Measurements from ENCODE around the gene RUNX3.

RUNX3 gene

GRCh38 chr1:24968941-24969585 lies 39.0 kb upstream of the RUNX3 start:
- peaks cover 36% of the 10 kb centered on the region for H3K4me1 ChIP-seq (ENCODE audit: control insufficient read depth, insufficient read depth, low read length)
- no peak overlapping the region for H3K27ac ChIP-seq (ENCODE audit: low read depth, low read length)
- no peaks in the 10 kb centered on the region; the same call in 1 of the 2 replicates for H3K9me3 ChIP-seq (ENCODE audit: control insufficient read depth, insufficient read depth, low read depth, low read length)
- no peak overlapping the region for H3K9ac ChIP-seq (ENCODE audit: low read length)
- H3K4me3 ChIP-seq (ENCODE audit: low read depth, low read length): no peak overlapping the region
- no peaks in the 10 kb centered on the region for H3K27me3 ChIP-seq (ENCODE audit: control insufficient read depth, insufficient read depth, low read length)
- H3K36me3 ChIP-seq (ENCODE audit: control insufficient read depth, insufficient read depth, low read length): no peaks in the 10 kb centered on the region

DNA sequence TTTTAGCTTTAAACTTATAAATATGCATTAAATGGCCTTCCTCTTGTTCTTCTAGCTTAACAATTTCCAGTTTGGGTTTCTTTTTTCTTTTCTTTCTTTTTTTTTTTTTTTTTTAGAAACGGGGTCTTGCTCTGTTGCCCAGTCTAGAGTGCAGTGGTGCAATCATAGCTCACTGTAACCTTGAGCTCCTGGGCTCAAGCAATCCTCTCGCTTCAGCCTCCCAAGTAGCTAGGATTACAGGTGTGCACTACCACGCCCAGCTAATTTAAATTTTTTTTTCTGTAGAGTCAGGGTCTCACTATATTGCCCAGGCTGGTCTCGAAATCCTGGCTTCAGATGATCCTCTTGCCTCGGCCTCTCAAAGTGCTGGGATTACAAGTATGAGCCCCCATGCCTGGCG lies 37.9 kb upstream of the RUNX3 start:
- Histone ChIP-seq H3K36me3 (ENCODE audit: control insufficient read depth, insufficient read depth, low read length) (no peaks in the 10 kb centered on the region), H3K4me1 (ENCODE audit: control insufficient read depth, insufficient read depth, low read length) (peaks cover 33% of the 10 kb centered on the region)

DNA sequence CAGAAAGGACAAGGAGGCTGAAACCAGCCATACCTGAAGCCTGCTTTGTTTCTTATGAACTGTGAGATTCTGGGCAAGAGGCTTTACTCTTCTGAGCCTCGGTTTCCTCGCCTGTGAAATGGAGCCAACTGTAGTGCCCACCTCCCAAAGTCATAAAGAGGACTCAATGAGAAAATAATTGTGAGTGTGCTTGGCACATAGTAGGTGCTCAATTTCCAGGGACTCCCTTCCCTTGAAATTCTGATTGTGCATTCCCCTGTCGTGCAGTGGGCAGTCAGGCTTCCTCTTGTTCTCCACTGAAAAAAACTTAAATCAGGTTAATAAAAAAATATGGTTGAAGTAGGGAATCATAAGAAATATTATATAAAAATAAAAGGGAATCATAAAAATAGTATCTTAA lies 37.5 kb upstream of the RUNX3 start:
- H3K9me3 ChIP-seq (ENCODE audit: control insufficient read depth, insufficient read depth, low read depth, low read length): no peaks in the 10 kb centered on the region
- H3K4me1 ChIP-seq (ENCODE audit: control insufficient read depth, insufficient read depth, low read length): peaks cover 30% of the 10 kb centered on the region

More for the DNA sequence above, 37.9 kb upstream of the RUNX3 start:
- Histone ChIP-seq H3K9me3 (ENCODE audit: control insufficient read depth, insufficient read depth, low read depth, low read length) (no peaks in the 10 kb centered on the region), H3K4me3 (ENCODE audit: low read depth, low read length) (no peak overlapping the region), H3K27me3 (ENCODE audit: control insufficient read depth, insufficient read depth, low read length) (no peaks in the 10 kb centered on the region), H3K27ac (ENCODE audit: low read depth, low read length) (no peak overlapping the region), H3K9ac (ENCODE audit: low read length) (no peak overlapping the region)

GRCh38 chr1:24966724-24967346 lies 36.8 kb upstream of the RUNX3 start:
- Histone ChIP-seq H3K27ac (ENCODE audit: low read depth, low read length) (no peak overlapping the region), H3K36me3 (ENCODE audit: control insufficient read depth, insufficient read depth, low read length) (no peaks in the 10 kb centered on the region), H3K9me3 (ENCODE audit: control insufficient read depth, insufficient read depth, low read depth, low read length) (no peaks in the 10 kb centered on the region), H3K4me1 (ENCODE audit: control insufficient read depth, insufficient read depth, low read length) (peaks cover 22% of the 10 kb centered on the region), H3K27me3 (ENCODE audit: control insufficient read depth, insufficient read depth, low read length) (no peaks in the 10 kb centered on the region), H3K4me3 (ENCODE audit: low read depth, low read length) (no peak overlapping the region), H3K9ac (ENCODE audit: low read length) (no peak overlapping the region)

More for the DNA sequence above, 37.5 kb upstream of the RUNX3 start:
- H3K4me3 ChIP-seq (ENCODE audit: low read depth, low read length): no peak overlapping the region
- H3K27me3 ChIP-seq (ENCODE audit: control insufficient read depth, insufficient read depth, low read length): no peaks in the 10 kb centered on the region
- no peaks in the 10 kb centered on the region for H3K36me3 ChIP-seq (ENCODE audit: control insufficient read depth, insufficient read depth, low read length)
- H3K9ac ChIP-seq (ENCODE audit: low read length): no peak overlapping the region
- no peak overlapping the region for H3K27ac ChIP-seq (ENCODE audit: low read depth, low read length)

- Histone ChIP-seq H3K9me3 (ENCODE audit: control insufficient read depth, insufficient read depth, low read depth, low read length) (no peaks in the 10 kb centered on the region), H3K4me1 (ENCODE audit: control insufficient read depth, insufficient read depth, low read length) (peaks cover 16% of the 10 kb centered on the region), H3K36me3 (ENCODE audit: control insufficient read depth, insufficient read depth, low read length) (no peaks in the 10 kb centered on the region), H3K27me3 (ENCODE audit: control insufficient read depth, insufficient read depth, low read length) (no peaks in the 10 kb centered on the region), H3K27ac (ENCODE audit: low read depth, low read length) (no peak overlapping the region), H3K4me3 (ENCODE audit: low read depth, low read length) (no peak overlapping the region), H3K9ac (ENCODE audit: low read length) (no peak overlapping the region)
These were observed 36.1 kb upstream of the RUNX3 start for GRCh38 chr1:24966121-24966723.

- no peaks in the 10 kb centered on the region for H3K27me3 ChIP-seq (ENCODE audit: control insufficient read depth, insufficient read depth, low read length)
- H3K36me3 ChIP-seq (ENCODE audit: control insufficient read depth, insufficient read depth, low read length): no peaks in the 10 kb centered on the region
- H3K4me1 ChIP-seq (ENCODE audit: control insufficient read depth, insufficient read depth, low read length): peaks cover 10% of the 10 kb centered on the region
- H3K4me3 ChIP-seq (ENCODE audit: low read depth, low read length): no peak overlapping the region
- H3K9ac ChIP-seq (ENCODE audit: low read length): no peak overlapping the region
- H3K9me3 ChIP-seq (ENCODE audit: control insufficient read depth, insufficient read depth, low read depth, low read length): no peaks in the 10 kb centered on the region
- H3K27ac ChIP-seq (ENCODE audit: low read depth, low read length): no peak overlapping the region
These were observed 35.5 kb upstream of the RUNX3 start for GRCh38 chr1:24965571-24965930.

- Histone ChIP-seq H3K9me3 (ENCODE audit: control insufficient read depth, insufficient read depth, low read depth, low read length) (no peaks in the 10 kb centered on the region), H3K4me1 (ENCODE audit: control insufficient read depth, insufficient read depth, low read length) (peaks cover 4% of the 10 kb centered on the region; the same call in 1 of the 2 replicates), H3K27ac (ENCODE audit: low read depth, low read length) (no peak overlapping the region), H3K4me3 (ENCODE audit: low read depth, low read length) (no peak overlapping the region), H3K36me3 (ENCODE audit: control insufficient read depth, insufficient read depth, low read length) (no peaks in the 10 kb centered on the region), H3K27me3 (ENCODE audit: control insufficient read depth, insufficient read depth, low read length) (no peaks in the 10 kb centered on the region), H3K9ac (ENCODE audit: low read length) (no peak overlapping the region)
These were observed 34.9 kb upstream of the RUNX3 start for GRCh38 chr1:24964811-24965570.

DNA sequence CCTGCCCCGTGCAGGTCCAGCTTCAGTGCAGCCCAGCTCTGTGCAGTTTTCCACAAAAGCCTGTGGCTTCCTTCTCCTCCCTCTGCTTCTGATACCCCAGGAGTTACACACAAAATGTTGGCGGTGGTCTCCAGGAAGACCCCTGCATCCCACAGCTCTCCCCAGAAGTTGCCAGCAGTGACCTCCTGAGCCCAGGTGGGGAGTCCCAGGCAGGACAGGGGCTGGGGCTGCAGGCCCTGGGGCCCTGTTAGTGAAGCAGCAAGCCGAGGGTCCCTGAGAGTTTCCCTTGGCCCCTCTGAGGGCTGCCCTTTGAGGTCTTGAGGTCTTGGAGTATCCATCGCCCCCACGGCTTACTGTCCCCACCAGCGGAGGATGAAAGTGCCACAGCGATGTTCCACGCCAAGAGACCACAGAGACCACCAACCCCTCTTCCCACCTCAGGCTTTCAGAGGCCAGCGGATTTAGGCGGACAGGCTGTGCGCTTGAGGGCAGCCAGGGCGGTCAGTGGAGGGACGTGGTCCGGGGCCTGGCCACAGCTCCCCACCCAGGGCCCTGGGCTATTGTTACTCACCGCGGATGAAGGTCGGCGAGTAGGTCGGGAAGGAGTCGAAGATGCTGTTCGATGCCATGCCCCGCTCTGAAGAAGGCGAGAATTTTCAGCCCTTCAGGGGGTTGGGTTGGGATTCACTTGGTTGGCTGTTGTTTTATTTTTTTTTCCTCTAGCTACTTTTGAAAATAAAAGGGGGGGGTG lies 34.0 kb upstream of the RUNX3 start:
- Histone ChIP-seq H3K4me1 (ENCODE audit: control insufficient read depth, insufficient read depth, low read length) (no peaks in the 10 kb centered on the region), H3K9me3 (ENCODE audit: control insufficient read depth, insufficient read depth, low read depth, low read length) (no peaks in the 10 kb centered on the region), H3K36me3 (ENCODE audit: control insufficient read depth, insufficient read depth, low read length) (no peaks in the 10 kb centered on the region), H3K4me3 (ENCODE audit: low read depth, low read length) (no peak overlapping the region), H3K9ac (ENCODE audit: low read length) (no peak overlapping the region), H3K27me3 (ENCODE audit: control insufficient read depth, insufficient read depth, low read length) (no peaks in the 10 kb centered on the region), H3K27ac (ENCODE audit: low read depth, low read length) (no peak overlapping the region)

DNA sequence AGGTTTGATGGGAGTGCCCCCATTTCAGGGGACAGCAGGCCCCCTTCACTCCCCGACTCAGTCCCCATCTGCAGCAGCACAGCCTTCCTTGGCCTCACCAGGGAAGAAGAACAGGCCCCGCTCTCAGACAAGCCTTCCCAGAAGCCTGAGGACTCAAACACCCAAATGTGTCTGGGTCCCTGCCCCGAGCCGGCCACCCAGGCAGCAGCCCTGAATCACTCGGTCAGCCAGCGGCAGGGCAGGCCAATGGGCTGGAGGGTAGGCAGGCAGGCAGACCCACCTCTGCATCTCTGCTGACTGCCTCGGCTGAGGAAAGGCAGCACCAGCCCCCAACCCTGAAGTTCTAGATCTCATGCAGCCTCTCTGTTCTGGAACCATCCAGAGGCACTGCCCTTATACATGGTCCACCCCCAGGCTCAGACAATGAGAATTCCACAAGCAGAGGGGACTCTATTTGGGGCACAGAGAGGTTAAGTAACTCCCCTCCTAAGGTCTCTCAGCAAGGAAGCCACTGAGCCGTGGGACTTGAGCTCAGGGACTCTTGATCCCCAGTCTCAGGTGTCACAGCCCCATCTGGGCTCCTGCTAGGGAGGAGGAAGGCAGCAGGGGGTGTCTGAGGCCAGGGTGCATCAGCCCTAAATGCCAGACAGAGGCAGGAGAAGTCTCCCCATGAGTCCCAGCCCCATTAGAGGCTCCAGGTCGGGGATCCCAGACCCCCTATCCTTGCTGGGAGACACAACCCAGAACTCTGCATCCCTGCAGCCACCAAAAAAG lies 33.2 kb upstream of the RUNX3 start:
- Histone ChIP-seq H3K4me3 (ENCODE audit: low read depth, low read length) (no peak overlapping the region), H3K36me3 (ENCODE audit: control insufficient read depth, insufficient read depth, low read length) (no peaks in the 10 kb centered on the region), H3K9me3 (ENCODE audit: control insufficient read depth, insufficient read depth, low read depth, low read length) (no peaks in the 10 kb centered on the region), H3K4me1 (ENCODE audit: control insufficient read depth, insufficient read depth, low read length) (no peaks in the 10 kb centered on the region), H3K27me3 (ENCODE audit: control insufficient read depth, insufficient read depth, low read length) (no peaks in the 10 kb centered on the region), H3K27ac (ENCODE audit: low read depth, low read length) (no peak overlapping the region), H3K9ac (ENCODE audit: low read length) (no peak overlapping the region)

Data from HUES6 (cell line).